ENCODE results near the gene F10. TPM values are rescaled to one million over a fixed set of nuclear protein-coding genes. Genes with fewer than 3 reads are reported as not detected.

F10 gene
- total and polyA plus RNA-seq, 2 of the 13 experiments (the other 11 are each of a cell fraction or from before 2014, with no cell fraction given): 58.4 to 237 TPM

GRCh38 chr13:113153810-113154748 is 31.5 kb downstream of the F10 start (continued):
- TF ChIP-seq CENPBD1 (CRISPR knock-in tag; IDR thresholded peaks at IDR 0.05; ENCODE audit: borderline replicate concordance, low read depth) (no peak), NR2F6 (IDR thresholded peaks at IDR 0.05) (peak; percentile 26; the same call in 1 of the 2 replicates), NR2F6 (CRISPR knock-in tag; IDR thresholded peaks at IDR 0.05) (peak; percentile 50; the same call in 1 of the 2 replicates), POGK (CRISPR knock-in tag; conservative IDR thresholded peaks at IDR 0.05) (no peak), SP1 (IDR thresholded peaks at IDR 0.05) (no peak), SP1 (CRISPR knock-in tag; IDR thresholded peaks at IDR 0.05) (peak; percentile 86), ZBTB1 (CRISPR knock-in tag; IDR thresholded peaks at IDR 0.05; ENCODE audit: borderline replicate concordance) (peak; percentile 41; the same call in 1 of the 2 replicates), ZNF709 (CRISPR knock-in tag; IDR thresholded peaks at IDR 0.05) (no peak), REPIN1 (CRISPR knock-in tag; IDR thresholded peaks at IDR 0.05; ENCODE audit: borderline replicate concordance, low read depth) (no peak), MTERF4 (CRISPR knock-in tag; IDR thresholded peaks at IDR 0.05) (no peak; the same call in 1 of the 2 replicates), ZBTB25 (CRISPR knock-in tag; IDR thresholded peaks at IDR 0.05) (peak; percentile 74), RBAK (CRISPR knock-in tag; IDR thresholded peaks at IDR 0.05) (no peak), MEIS2 (CRISPR knock-in tag; IDR thresholded peaks at IDR 0.05) (0 out of 2 replicates have a peak, but pooled peaks have one; percentile 55), CENPX (CRISPR knock-in tag; IDR thresholded peaks at IDR 0.05) (no peak), NCOR1 (IDR thresholded peaks at IDR 0.05; ENCODE audit: borderline replicate concordance, low read length) (no peak), E2F5 (CRISPR knock-in tag; conservative IDR thresholded peaks at IDR 0.05) (no peak), KLF16 (CRISPR knock-in tag; IDR thresholded peaks at IDR 0.05) (0 out of 4 replicates have a peak, but pooled peaks of 1 of the 2 experiments have one; percentile 18), BORCS8-MEF2B (CRISPR knock-in tag; IDR thresholded peaks at IDR 0.05) (peak; percentile 12; the same call in 1 of the 2 replicates), ARID5B (CRISPR knock-in tag; IDR thresholded peaks at IDR 0.05) (peak; percentile 17; the same call in 1 of the 2 replicates), KMT2A (CRISPR knock-in tag; IDR thresholded peaks at IDR 0.05) (0 out of 2 replicates have a peak, but pooled peaks have one; percentile 10)
